ENCODE measurements around the gene THTPA.

DNA sequence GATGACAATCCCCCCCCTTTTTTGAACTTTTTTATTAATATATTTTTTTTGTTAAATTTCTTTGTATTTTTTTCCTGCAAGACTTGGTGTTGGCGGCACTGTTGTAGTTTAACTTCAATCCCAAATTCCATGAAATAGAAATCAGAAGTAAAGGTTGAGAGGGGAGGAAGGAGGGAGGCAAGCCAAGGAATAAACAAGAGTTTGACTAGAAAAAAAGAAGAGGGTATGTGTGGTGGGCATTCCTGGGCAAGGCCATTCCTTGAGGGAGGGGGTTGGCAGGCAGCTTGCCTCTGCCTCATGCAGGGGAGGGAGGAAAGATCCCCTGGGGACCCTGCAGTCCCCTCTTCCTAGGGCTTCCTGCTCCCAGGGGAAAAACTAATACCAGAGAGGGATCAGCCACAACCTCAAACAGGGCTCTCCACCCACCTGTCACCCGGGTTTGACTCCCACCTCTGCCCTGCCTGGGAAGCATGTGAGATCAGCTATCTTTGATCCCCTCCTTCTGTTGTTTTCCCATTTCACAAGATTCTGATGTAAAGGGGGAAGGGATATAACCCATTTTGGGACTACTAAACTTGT lies 12.0 kb downstream of the THTPA start:
- no peak for TF ChIP-seq POLR2AphosphoS5 (IDR thresholded peaks at IDR 0.05; ENCODE audit: low read depth)
- TF ChIP-seq, protein P1, sequence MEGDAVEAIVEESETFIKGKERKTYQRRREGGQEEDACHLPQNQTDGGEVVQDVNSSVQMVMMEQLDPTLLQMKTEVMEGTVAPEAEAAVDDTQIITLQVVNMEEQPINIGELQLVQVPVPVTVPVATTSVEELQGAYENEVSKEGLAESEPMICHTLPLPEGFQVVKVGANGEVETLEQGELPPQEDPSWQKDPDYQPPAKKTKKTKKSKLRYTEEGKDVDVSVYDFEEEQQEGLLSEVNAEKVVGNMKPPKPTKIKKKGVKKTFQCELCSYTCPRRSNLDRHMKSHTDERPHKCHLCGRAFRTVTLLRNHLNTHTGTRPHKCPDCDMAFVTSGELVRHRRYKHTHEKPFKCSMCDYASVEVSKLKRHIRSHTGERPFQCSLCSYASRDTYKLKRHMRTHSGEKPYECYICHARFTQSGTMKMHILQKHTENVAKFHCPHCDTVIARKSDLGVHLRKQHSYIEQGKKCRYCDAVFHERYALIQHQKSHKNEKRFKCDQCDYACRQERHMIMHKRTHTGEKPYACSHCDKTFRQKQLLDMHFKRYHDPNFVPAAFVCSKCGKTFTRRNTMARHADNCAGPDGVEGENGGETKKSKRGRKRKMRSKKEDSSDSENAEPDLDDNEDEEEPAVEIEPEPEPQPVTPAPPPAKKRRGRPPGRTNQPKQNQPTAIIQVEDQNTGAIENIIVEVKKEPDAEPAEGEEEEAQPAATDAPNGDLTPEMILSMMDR (IDR thresholded peaks at IDR 0.05; ENCODE audit: insufficient read depth, low read length) = no peak
- TF ChIP-seq, protein P2, sequence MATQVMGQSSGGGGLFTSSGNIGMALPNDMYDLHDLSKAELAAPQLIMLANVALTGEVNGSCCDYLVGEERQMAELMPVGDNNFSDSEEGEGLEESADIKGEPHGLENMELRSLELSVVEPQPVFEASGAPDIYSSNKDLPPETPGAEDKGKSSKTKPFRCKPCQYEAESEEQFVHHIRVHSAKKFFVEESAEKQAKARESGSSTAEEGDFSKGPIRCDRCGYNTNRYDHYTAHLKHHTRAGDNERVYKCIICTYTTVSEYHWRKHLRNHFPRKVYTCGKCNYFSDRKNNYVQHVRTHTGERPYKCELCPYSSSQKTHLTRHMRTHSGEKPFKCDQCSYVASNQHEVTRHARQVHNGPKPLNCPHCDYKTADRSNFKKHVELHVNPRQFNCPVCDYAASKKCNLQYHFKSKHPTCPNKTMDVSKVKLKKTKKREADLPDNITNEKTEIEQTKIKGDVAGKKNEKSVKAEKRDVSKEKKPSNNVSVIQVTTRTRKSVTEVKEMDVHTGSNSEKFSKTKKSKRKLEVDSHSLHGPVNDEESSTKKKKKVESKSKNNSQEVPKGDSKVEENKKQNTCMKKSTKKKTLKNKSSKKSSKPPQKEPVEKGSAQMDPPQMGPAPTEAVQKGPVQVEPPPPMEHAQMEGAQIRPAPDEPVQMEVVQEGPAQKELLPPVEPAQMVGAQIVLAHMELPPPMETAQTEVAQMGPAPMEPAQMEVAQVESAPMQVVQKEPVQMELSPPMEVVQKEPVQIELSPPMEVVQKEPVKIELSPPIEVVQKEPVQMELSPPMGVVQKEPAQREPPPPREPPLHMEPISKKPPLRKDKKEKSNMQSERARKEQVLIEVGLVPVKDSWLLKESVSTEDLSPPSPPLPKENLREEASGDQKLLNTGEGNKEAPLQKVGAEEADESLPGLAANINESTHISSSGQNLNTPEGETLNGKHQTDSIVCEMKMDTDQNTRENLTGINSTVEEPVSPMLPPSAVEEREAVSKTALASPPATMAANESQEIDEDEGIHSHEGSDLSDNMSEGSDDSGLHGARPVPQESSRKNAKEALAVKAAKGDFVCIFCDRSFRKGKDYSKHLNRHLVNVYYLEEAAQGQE (IDR thresholded peaks at IDR 0.05; ENCODE audit: insufficient replicate concordance, low read depth) = no peak
- no peak for TF ChIP-seq GABPA (IDR thresholded peaks at IDR 0.05; ENCODE audit: low read depth)
- no peak for TF ChIP-seq SPI1 (IDR thresholded peaks at IDR 0.05; ENCODE audit: borderline replicate concordance, low read depth)
